Osteoblast (primary cell): Measurements from ENCODE around the gene SSMEM1. TPM values are rescaled to one million over a fixed set of nuclear protein-coding genes. Genes with fewer than 3 reads are reported as not detected.
"Not testable (repeated sequence)": the region's sequence is repeated elsewhere in the genome, so short reads cannot be mapped to it uniquely, and the experiment has no call there.

ENCODE experiments used
- DNase-seq: peaks from one replicate; pipeline ENCODE4 v3.0.0; 2011; ENCODE audit warnings: low spot score, mixed read lengths; ENCODE audit not compliant: insufficient read length; ENCODE audit errors: missing footprints
- H2AFZ ChIP-seq: 2 replicates; pipeline ENCODE4 v1.6.0; 2011; ENCODE audit warnings: mild to moderate bottlenecking, low read length
- H3K27ac ChIP-seq: 2 replicates; pipeline ENCODE4 v1.5.1; 2011; ENCODE audit warnings: mild to moderate bottlenecking, low read depth, low read length, moderate library complexity
- H3K27me3 ChIP-seq: 2 replicates; pipeline ENCODE4 v1.6.0; 2012; ENCODE audit warnings: mild to moderate bottlenecking, control low read depth, inconsistent platforms, low read length, moderate library complexity; ENCODE audit not compliant: insufficient read depth
- H3K36me3 ChIP-seq: 2 replicates; pipeline ENCODE4 v1.5.1; 2011; ENCODE audit warnings: mild to moderate bottlenecking, low read length, control low read depth, moderate library complexity; ENCODE audit not compliant: insufficient read depth
- H3K4me1 ChIP-seq: 2 replicates; pipeline ENCODE4 v1.5.1; 2011; ENCODE audit warnings: mild to moderate bottlenecking, low read length, control low read depth, moderate library complexity; ENCODE audit not compliant: insufficient read depth
- H3K4me2 ChIP-seq: 2 replicates; pipeline ENCODE4 v1.6.0; 2011; ENCODE audit warnings: mild to moderate bottlenecking, low read length; ENCODE audit not compliant: insufficient read depth
- H3K4me3 ChIP-seq: fragments of 200-600 bp; sonication (generic); 3 replicates; pipeline ENCODE4 v1.5.1; 2012; ENCODE audit warnings: mild to moderate bottlenecking, low read length, inconsistent platforms; ENCODE audit not compliant: insufficient read depth
- H3K79me2 ChIP-seq: 2 replicates; pipeline ENCODE4 v1.6.0; 2012; ENCODE audit warnings: mild to moderate bottlenecking, low read length, control low read depth, inconsistent platforms; ENCODE audit not compliant: insufficient read depth
- H3K9me3 ChIP-seq: 2 replicates; pipeline ENCODE4 v1.5.1; 2011; ENCODE audit warnings: low read depth, low read length, control low read depth
- H4K20me1 ChIP-seq: 2 replicates; pipeline ENCODE4 v1.6.0; 2012; ENCODE audit warnings: mild to moderate bottlenecking, low read length, control low read depth; ENCODE audit not compliant: insufficient read depth
- CTCF ChIP-seq: IDR thresholded peaks from 2 replicates; pipeline ENCODE4 v1.5.1; 2011; ENCODE audit warnings: mild to moderate bottlenecking, low read depth, low read length, moderate library complexity; ENCODE audit errors: extremely low read depth
- total RNA-seq: library from RNA; depleted of rRNA; stranded (reverse); fragments of >200 nt; gene quantifications from 2 replicates; pipeline ENCODE4 v1.2.3, GENCODE V29; 2012

Gene SSMEM1
- total RNA-seq, 1 donor: not detected

GRCh38 chr7:130242198-130243014, 34.7 kb downstream of the SSMEM1 start:
- Histone ChIP-seq H4K20me1 (no peaks in the 10 kb centered on the region), H3K9me3 (no peaks in the 10 kb centered on the region), H3K79me2 (no peaks in the 10 kb centered on the region), H3K4me3 (no peak overlapping the region), H3K36me3 (no peaks in the 10 kb centered on the region), H3K27me3 (no peaks in the 10 kb centered on the region), H3K27ac (no peak overlapping the region), H2AFZ (no peak overlapping the region), H3K4me1 (peaks cover 4% of the 10 kb centered on the region), H3K4me2 (no peak overlapping the region)
- TF ChIP-seq CTCF: peak; percentile 88
- peak; percentile 68 for DNase-seq

GRCh38 chr7:130243486-130243885, 35.8 kb downstream of the SSMEM1 start:
- not testable (repeated sequence) for H3K4me1 ChIP-seq, H3K27me3 ChIP-seq, H3K79me2 ChIP-seq, DNase-seq, H2AFZ ChIP-seq, H3K36me3 ChIP-seq, H3K27ac ChIP-seq, H4K20me1 ChIP-seq, H3K9me3 ChIP-seq, H3K4me3 ChIP-seq
- peak overlapping the region; percentile 30 for H3K4me2 ChIP-seq

- not testable (repeated sequence) for H3K4me1 ChIP-seq, H2AFZ ChIP-seq, H3K36me3 ChIP-seq, H3K27ac ChIP-seq, H3K4me2 ChIP-seq, H3K27me3 ChIP-seq, H3K79me2 ChIP-seq, H3K4me3 ChIP-seq, H3K9me3 ChIP-seq, DNase-seq, H4K20me1 ChIP-seq
These were observed 38.8 kb downstream of the SSMEM1 start for GRCh38 chr7:130246491-130246890.

- not testable (repeated sequence) for H3K27ac ChIP-seq, H3K4me2 ChIP-seq, H3K4me1 ChIP-seq, H4K20me1 ChIP-seq, H3K9me3 ChIP-seq, H2AFZ ChIP-seq, H3K4me3 ChIP-seq, H3K79me2 ChIP-seq, DNase-seq, H3K27me3 ChIP-seq, H3K36me3 ChIP-seq
These were observed 41.2 kb downstream of the SSMEM1 start for GRCh38 chr7:130248842-130249241.

GRCh38 chr7:130249626-130250025, 42.0 kb downstream of the SSMEM1 start:
- H3K79me2 ChIP-seq, H2AFZ ChIP-seq: not testable (repeated sequence)

GRCh38 chr7:130254555-130254954, 46.9 kb downstream of the SSMEM1 start:
- Histone ChIP-seq H3K36me3 (no peaks in the 10 kb centered on the region), H4K20me1 (no peaks in the 10 kb centered on the region), H3K4me1 (no peaks in the 10 kb centered on the region), H3K27ac (no peak overlapping the region), H2AFZ (no peak overlapping the region), H3K27me3 (no peaks in the 10 kb centered on the region), H3K4me3 (no peak overlapping the region), H3K79me2 (no peaks in the 10 kb centered on the region), H3K9me3 (peaks cover 4% of the 10 kb centered on the region), H3K4me2 (no peak overlapping the region)
- no peak for TF ChIP-seq CTCF
- DNase-seq: no peak

More at GRCh38 chr7:130249626-130250025, 42.0 kb downstream of the SSMEM1 start:
- not testable (repeated sequence) for H3K4me2 ChIP-seq, H3K27ac ChIP-seq, H3K36me3 ChIP-seq, DNase-seq, H4K20me1 ChIP-seq, H3K4me1 ChIP-seq, H3K9me3 ChIP-seq, H3K4me3 ChIP-seq, H3K27me3 ChIP-seq
